Measurements from ENCODE around the gene BRPF3.

DNA sequence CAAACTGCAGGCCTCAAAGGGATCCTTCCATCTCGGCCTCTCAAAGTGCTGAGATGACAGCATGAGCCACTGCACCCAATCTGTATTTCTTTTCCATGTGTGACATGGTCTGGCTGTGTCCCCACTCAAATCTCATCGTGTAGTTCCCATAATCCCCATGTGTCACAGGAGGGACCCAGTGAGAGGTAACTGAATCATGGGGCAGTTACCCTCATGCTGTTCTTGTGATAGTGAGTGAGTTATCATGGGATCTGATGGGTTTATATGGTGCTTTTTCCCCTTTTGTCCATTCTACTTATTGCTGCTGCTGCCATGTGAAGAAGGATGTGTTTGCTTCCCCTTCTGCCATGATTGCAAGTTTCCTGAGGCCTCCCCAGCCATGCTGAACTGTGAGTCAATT, 10.3 kb upstream of the BRPF3 start:
- TF ChIP-seq GTF2F1 (IDR thresholded peaks at IDR 0.05; ENCODE audit: low read length): no peak
- no peak for TF ChIP-seq CENPT (CRISPR knock-in tag; IDR thresholded peaks at IDR 0.05; ENCODE audit: low read depth)
- TF ChIP-seq RORA (CRISPR knock-in tag; IDR thresholded peaks at IDR 0.05): no peak
- TF ChIP-seq ZZZ3 (CRISPR knock-in tag; IDR thresholded peaks at IDR 0.05; ENCODE audit: borderline replicate concordance): no peak
- TF ChIP-seq TBP (CRISPR knock-in tag; IDR thresholded peaks at IDR 0.05): no peak
- no peak for TF ChIP-seq ZNF766 (CRISPR knock-in tag; IDR thresholded peaks at IDR 0.05; ENCODE audit: borderline replicate concordance)
- TF ChIP-seq EZH2 (conservative IDR thresholded peaks at IDR 0.05; ENCODE audit: low read depth, low read length): no peak

All from HepG2 (cell line).